Stimulated activated naive CD8-positive, alpha-beta T cell treated with anti-CD3 and anti-CD28 coated beads, Interleukin-15, Interleukin-2, amounts not matched to agents 100 U/mL and 50 U/mL, for 24 hours (primary cell): ENCODE results near the gene CCDC91.
A peak's percentile ranks its signal among the peaks of the same experiment; 100 is the strongest.
"Not testable (repeated sequence)": the region's sequence is repeated elsewhere in the genome, so short reads cannot be mapped to it uniquely, and the experiment has no call there.

ENCODE experiments used
- ATAC-seq: fragments of 150-1000 bp; cut with Tn5 transposase; one replicate; pipeline ENCODE4 v1.10.0; 2021
- DNase-seq: peaks from one replicate; pipeline ENCODE4 v3.0.0; 2021

The CCDC91 gene

GRCh38 chr12:28235015-28235414 is 44.8 kb downstream of the CCDC91 start:
- ATAC-seq: no peak
- DNase-seq: no peak

GRCh38 chr12:28235985-28236384 is 45.7 kb downstream of the CCDC91 start:
- ATAC-seq: no peak
- DNase-seq: no peak

GRCh38 chr12:28237423-28237822 is 47.2 kb downstream of the CCDC91 start:
- ATAC-seq: no peak
- DNase-seq: no peak

- ATAC-seq (no peak), DNase-seq (no peak)
Measured at GRCh38 chr12:28239918-28240317, 49.7 kb downstream of the CCDC91 start.

GRCh38 chr12:28240853-28241252 is 50.6 kb downstream of the CCDC91 start:
- ATAC-seq (no peak), DNase-seq (no peak)

- DNase-seq: no peak
- ATAC-seq: no peak
Measured at GRCh38 chr12:28242129-28242495, 51.9 kb downstream of the CCDC91 start.

GRCh38 chr12:28242496-28243309 is 52.4 kb downstream of the CCDC91 start:
- ATAC-seq (no peak), DNase-seq (no peak)

GRCh38 chr12:28243310-28243633 is 53.0 kb downstream of the CCDC91 start:
- DNase-seq (no peak), ATAC-seq (no peak)

- no peak for ATAC-seq
- no peak for DNase-seq
Measured at GRCh38 chr12:28247806-28248205, 57.5 kb downstream of the CCDC91 start.

- DNase-seq (no peak), ATAC-seq (no peak)
Measured at GRCh38 chr12:28248555-28249145, 58.4 kb downstream of the CCDC91 start.

- ATAC-seq (peak; percentile 97), DNase-seq (peak; percentile 17)
Measured at GRCh38 chr12:28253161-28253641, 62.9 kb downstream of the CCDC91 start.

- ATAC-seq (no peak), DNase-seq (no peak)
Measured at GRCh38 chr12:28257411-28257810, 67.2 kb downstream of the CCDC91 start.

GRCh38 chr12:28258998-28259397 is 68.7 kb downstream of the CCDC91 start:
- DNase-seq (no peak), ATAC-seq (no peak)

- DNase-seq: no peak
- ATAC-seq: no peak
Measured at GRCh38 chr12:28265435-28266042, 75.3 kb downstream of the CCDC91 start.

- not testable (repeated sequence) for ATAC-seq, DNase-seq
Measured at GRCh38 chr12:28267920-28268607, 77.8 kb downstream of the CCDC91 start.

GRCh38 chr12:28268608-28269229 is 78.5 kb downstream of the CCDC91 start:
- DNase-seq: no peak

GRCh38 chr12:28269851-28270250 is 79.6 kb downstream of the CCDC91 start:
- no peak for DNase-seq
- ATAC-seq: no peak

More at GRCh38 chr12:28268608-28269229, 78.5 kb downstream of the CCDC91 start:
- ATAC-seq: no peak

GRCh38 chr12:28278499-28278898 is 88.2 kb downstream of the CCDC91 start:
- no peak for DNase-seq
- ATAC-seq: no peak

GRCh38 chr12:28278960-28279359 is 88.7 kb downstream of the CCDC91 start:
- ATAC-seq (no peak), DNase-seq (no peak)

- DNase-seq: no peak
- no peak for ATAC-seq
Measured at GRCh38 chr12:28286352-28286751, 96.1 kb downstream of the CCDC91 start.

- DNase-seq: no peak
Measured at GRCh38 chr12:28290262-28290661, 100.0 kb downstream of the CCDC91 start.

GRCh38 chr12:28292699-28293098 is 102.4 kb downstream of the CCDC91 start:
- DNase-seq (no peak), ATAC-seq (no peak)

More at GRCh38 chr12:28290262-28290661, 100.0 kb downstream of the CCDC91 start:
- ATAC-seq: no peak
